Mesendoderm (in vitro differentiated cells): ENCODE results near the gene NUP153.
"Not testable (repeated sequence)": the region's sequence is repeated elsewhere in the genome, so short reads cannot be mapped to it uniquely, and the experiment has no call there.

Experiments
- DNase-seq: peaks from one replicate; pipeline ENCODE4 v3.0.0; 2013
- H2AK5ac ChIP-seq: 2 replicates; pipeline ENCODE4 v1.6.1; 2013; ENCODE audit warnings: low read length, inconsistent platforms
- H2BK120ac ChIP-seq: 2 replicates; pipeline ENCODE4 v1.6.1; 2013; ENCODE audit warnings: low read depth, mild to moderate bottlenecking, low read length, moderate library complexity, mixed read lengths
- H2BK15ac ChIP-seq: replicated peaks from 2 replicates; pipeline ENCODE4 v1.6.1; 2013; ENCODE audit warnings: low read depth, mild to moderate bottlenecking, moderate library complexity
- H2BK5ac ChIP-seq: 2 replicates; pipeline ENCODE4 v1.6.1; 2013; ENCODE audit warnings: low read length, inconsistent platforms
- H3K18ac ChIP-seq: 2 replicates; pipeline ENCODE4 v1.6.1; 2013; ENCODE audit warnings: mild to moderate bottlenecking, low read length, mixed read lengths
- H3K23ac ChIP-seq: one replicate; pipeline ENCODE4 v1.6.1; 2013; ENCODE audit warnings: low read length
- H3K27ac ChIP-seq: 2 replicates; pipeline ENCODE4 v1.5.1; 2013; ENCODE audit warnings: low read depth, mild to moderate bottlenecking, inconsistent platforms, low read length, moderate library complexity
- H3K27me3 ChIP-seq: 2 replicates; pipeline ENCODE4 v1.6.1; 2013; ENCODE audit warnings: low read length, control low read depth, mild to moderate bottlenecking, inconsistent platforms; ENCODE audit not compliant: insufficient read depth, poor library complexity
- H3K36me3 ChIP-seq: 2 replicates; pipeline ENCODE4 v1.6.1; 2013; ENCODE audit warnings: low read length, inconsistent platforms; ENCODE audit not compliant: control insufficient read depth, insufficient read depth
- H3K4ac ChIP-seq: one replicate; pipeline ENCODE4 v1.6.1; 2013; ENCODE audit warnings: low read depth, mild to moderate bottlenecking, low read length, moderate library complexity
- H3K4me1 ChIP-seq: 2 replicates; pipeline ENCODE4 v1.6.1; 2013; ENCODE audit warnings: low read depth, low read length, inconsistent platforms; ENCODE audit not compliant: control insufficient read depth
- H3K4me2 ChIP-seq: 2 replicates; pipeline ENCODE4 v1.6.1; 2013; ENCODE audit warnings: low read length
- H3K4me3 ChIP-seq: 2 replicates; pipeline ENCODE4 v1.5.1; 2013; ENCODE audit warnings: mild to moderate bottlenecking, low read length
- H3K56ac ChIP-seq: one replicate; pipeline ENCODE4 v1.6.1; 2013; ENCODE audit warnings: low read length
- H3K79me1 ChIP-seq: 2 replicates; pipeline ENCODE4 v1.6.1; 2013; ENCODE audit warnings: low read length, inconsistent platforms
- H3K79me2 ChIP-seq: 2 replicates; pipeline ENCODE4 v1.6.1; 2013; ENCODE audit warnings: mild to moderate bottlenecking, low read length; ENCODE audit not compliant: control insufficient read depth, insufficient read depth
- H3K9ac ChIP-seq: 2 replicates; pipeline ENCODE4 v1.6.1; 2013; ENCODE audit warnings: low read length, inconsistent platforms
- H4K5ac ChIP-seq: one replicate; pipeline ENCODE4 v1.6.1; 2013; ENCODE audit warnings: low read length
- H4K8ac ChIP-seq: one replicate; pipeline ENCODE4 v1.6.1; 2013; ENCODE audit warnings: low read depth, mild to moderate bottlenecking, control low read depth, low read length, moderate library complexity
- WGBS: extraction: QIAGEN DNeasy Blood & Tissue Kit; methylation state at CpG from one replicate; pipeline ENCODE4 v1.1.7; 2013; ENCODE audit warnings: low lambda C conversion rate, missing lambda C conversion rate; ENCODE audit not compliant: insufficient coverage; ENCODE audit errors: extremely low coverage; 5-methylcytosine and 5-hydroxymethylcytosine counted together

The NUP153 gene

GRCh38 chr6:17710331-17710730 is 3.6 kb upstream of the NUP153 start:
- H3K4me1 ChIP-seq, result no peaks in the 10 kb centered on the region
- no peak overlapping the region for H2BK5ac ChIP-seq
- no peak overlapping the region for H2AK5ac ChIP-seq
- H3K27me3 ChIP-seq, result no peaks in the 10 kb centered on the region
- no CpG with 5 or more reads among the region's 3 CpGs for WGBS
- peaks cover 11% of the 10 kb centered on the region for H3K79me2 ChIP-seq
- DNase-seq, result no peak
- H2BK15ac ChIP-seq, result no peak overlapping the region
- no peak overlapping the region for H2BK120ac ChIP-seq
- H3K56ac ChIP-seq, result no peak overlapping the region
- no peak overlapping the region for H3K27ac ChIP-seq
- no peak overlapping the region for H3K4me2 ChIP-seq
- no peak overlapping the region for H4K5ac ChIP-seq
- H3K23ac ChIP-seq, result no peak overlapping the region
- no peak overlapping the region for H3K18ac ChIP-seq
- H3K9ac ChIP-seq, result no peak overlapping the region
- no peaks in the 10 kb centered on the region for H3K36me3 ChIP-seq
- no peak overlapping the region for H3K4me3 ChIP-seq
- no peaks in the 10 kb centered on the region for H3K79me1 ChIP-seq
- no peak overlapping the region for H3K4ac ChIP-seq
- H4K8ac ChIP-seq, result no peak overlapping the region

- no peak overlapping the region for H3K27ac ChIP-seq
- H3K4me3 ChIP-seq, result no peak overlapping the region
- H3K4me2 ChIP-seq, result no peak overlapping the region
- H3K79me1 ChIP-seq, result no peaks in the 10 kb centered on the region
- no peak overlapping the region for H2BK120ac ChIP-seq
- H3K36me3 ChIP-seq, result no peaks in the 10 kb centered on the region
- no peaks in the 10 kb centered on the region for H3K4me1 ChIP-seq
- no peak overlapping the region for H4K5ac ChIP-seq
- H2BK15ac ChIP-seq, result no peak overlapping the region
- H2AK5ac ChIP-seq, result no peak overlapping the region
- H3K23ac ChIP-seq, result no peak overlapping the region
- DNase-seq, result no peak
- peaks cover 18% of the 10 kb centered on the region for H3K79me2 ChIP-seq
- H3K4ac ChIP-seq, result no peak overlapping the region
- no peaks in the 10 kb centered on the region for H3K27me3 ChIP-seq
- WGBS, result no CpG with 5 or more reads among the region's 2 CpGs
- no peak overlapping the region for H3K18ac ChIP-seq
- no peak overlapping the region for H4K8ac ChIP-seq
- H3K56ac ChIP-seq, result no peak overlapping the region
- H3K9ac ChIP-seq, result no peak overlapping the region
- no peak overlapping the region for H2BK5ac ChIP-seq
Measured at GRCh38 chr6:17709476-17709875, 2.8 kb upstream of the NUP153 start.

- H3K4me3 ChIP-seq, H2AK5ac ChIP-seq, H3K4me1 ChIP-seq, H2BK15ac ChIP-seq, H3K4ac ChIP-seq, DNase-seq, H3K27me3 ChIP-seq, H2BK5ac ChIP-seq, H3K4me2 ChIP-seq, H3K9ac ChIP-seq, H3K36me3 ChIP-seq, H2BK120ac ChIP-seq, H3K18ac ChIP-seq, H4K5ac ChIP-seq, H3K23ac ChIP-seq, H3K79me1 ChIP-seq, H3K56ac ChIP-seq, H3K27ac ChIP-seq, H4K8ac ChIP-seq: not testable (repeated sequence)
- H3K79me2 ChIP-seq, result peaks cover 30% of the 10 kb centered on the region
- WGBS, result no CpG with 5 or more reads among the region's 12 CpGs
Measured at GRCh38 chr6:17708035-17708434, 1.3 kb upstream of the NUP153 start.

GRCh38 chr6:17707371-17707651 is 586 bp upstream of the NUP153 start:
- no peaks in the 10 kb centered on the region for H3K27me3 ChIP-seq
- H2AK5ac ChIP-seq, result no peak overlapping the region
- DNase-seq, result no peak
- no CpG with 5 or more reads among the region's 5 CpGs for WGBS
- H2BK5ac ChIP-seq, result no peak overlapping the region
- H3K23ac ChIP-seq, result no peak overlapping the region
- peaks cover 36% of the 10 kb centered on the region for H3K79me2 ChIP-seq
- H4K5ac ChIP-seq, result no peak overlapping the region
- no peak overlapping the region for H2BK15ac ChIP-seq
- H3K27ac ChIP-seq, result no peak overlapping the region
- H3K9ac ChIP-seq, result peak overlapping the region; percentile 63
- no peak overlapping the region for H3K4ac ChIP-seq
- no peak overlapping the region for H3K56ac ChIP-seq
- H3K4me3 ChIP-seq, result no peak overlapping the region
- H4K8ac ChIP-seq, result no peak overlapping the region
- H3K36me3 ChIP-seq, result no peaks in the 10 kb centered on the region
- no peaks in the 10 kb centered on the region for H3K79me1 ChIP-seq
- H3K4me1 ChIP-seq, result peaks cover 2% of the 10 kb centered on the region
- H2BK120ac ChIP-seq, result no peak overlapping the region
- no peak overlapping the region for H3K4me2 ChIP-seq
- no peak overlapping the region for H3K18ac ChIP-seq

- H3K27ac ChIP-seq, result peak overlapping the region; percentile 92
- no peak overlapping the region for H3K23ac ChIP-seq
- H3K4me1 ChIP-seq, result peaks cover 2% of the 10 kb centered on the region
- no peaks in the 10 kb centered on the region for H3K36me3 ChIP-seq
- H3K4ac ChIP-seq, result peak overlapping the region; percentile 90
- no peak overlapping the region for H2BK15ac ChIP-seq
- H3K27me3 ChIP-seq, result no peaks in the 10 kb centered on the region
- peak overlapping the region; percentile 21 for H3K4me2 ChIP-seq
- WGBS, result no CpG with 5 or more reads among the region's 58 CpGs
- no peak overlapping the region for H4K8ac ChIP-seq
- H4K5ac ChIP-seq, result no peak overlapping the region
- peak overlapping the region; percentile 81 for H3K4me3 ChIP-seq
- H3K9ac ChIP-seq, result peak overlapping the region; percentile 96
- H3K79me1 ChIP-seq, result no peaks in the 10 kb centered on the region
- DNase-seq, result peak; percentile 81
- H3K18ac ChIP-seq, result peak overlapping the region; percentile 41
- no peak overlapping the region for H2BK5ac ChIP-seq
- no peak overlapping the region for H2BK120ac ChIP-seq
- peak overlapping the region; percentile 96 for H3K56ac ChIP-seq
- H3K79me2 ChIP-seq, result peaks cover 48% of the 10 kb centered on the region
- no peak overlapping the region for H2AK5ac ChIP-seq
Measured at GRCh38 chr6:17705778-17706579, 746 bp downstream of the NUP153 start.

GRCh38 chr6:17705428-17705777 is 1.3 kb downstream of the NUP153 start:
- peaks cover 2% of the 10 kb centered on the region for H3K4me1 ChIP-seq
- H3K27ac ChIP-seq, result peak overlapping the region; percentile 92
- peak overlapping the region; percentile 81 for H3K4me3 ChIP-seq
- no peak overlapping the region for H2BK120ac ChIP-seq
- peaks cover 53% of the 10 kb centered on the region for H3K79me2 ChIP-seq
- H3K23ac ChIP-seq, result no peak overlapping the region
- H4K8ac ChIP-seq, result no peak overlapping the region
- no peaks in the 10 kb centered on the region for H3K36me3 ChIP-seq
- peak; percentile 70 for DNase-seq
- no peak overlapping the region for H2BK15ac ChIP-seq
- no peaks in the 10 kb centered on the region for H3K79me1 ChIP-seq
- H3K9ac ChIP-seq, result peak overlapping the region; percentile 96
- no peak overlapping the region for H2AK5ac ChIP-seq
- H4K5ac ChIP-seq, result no peak overlapping the region
- H3K4me2 ChIP-seq, result peak overlapping the region; percentile 21
- H2BK5ac ChIP-seq, result no peak overlapping the region
- no peaks in the 10 kb centered on the region for H3K27me3 ChIP-seq
- WGBS, result no CpG with 5 or more reads among the region's 10 CpGs
- H3K18ac ChIP-seq, result peak overlapping the region; percentile 41
- peak overlapping the region; percentile 96 for H3K56ac ChIP-seq
- H3K4ac ChIP-seq, result peak overlapping the region; percentile 90
